B cell (primary cell): ENCODE measurements around the gene MAP3K6.

Experiments
- CTCF ChIP-seq: fragments of 200-600 bp; IDR thresholded peaks from one replicate; pipeline ENCODE4 v1.8.0; 2022; ENCODE audit warnings: antibody characterized with exemption, mild to moderate bottlenecking
- EZH2 ChIP-seq: IDR thresholded peaks from 2 replicates; pipeline ENCODE4 v1.6.1; 2012; ENCODE audit warnings: borderline replicate concordance, low read depth, mild to moderate bottlenecking, moderate library complexity, low read length; ENCODE audit not compliant: insufficient read depth, poor library complexity, severe bottlenecking

- TF ChIP-seq CTCF (no peak), EZH2 (no peak)
Measured at GRCh38 chr1:27353629-27354028, 13.1 kb downstream of the MAP3K6 start.
